Suprapubic skin (tissue), 4 donors: Measurements from ENCODE around the gene DUSP1. TPM values are rescaled to one million over a fixed set of nuclear protein-coding genes. Genes with fewer than 3 reads are reported as not detected.

Source experiments
- DNase-seq, 2 donors: peaks; one replicate each; pipeline ENCODE4 v3.0.0-alpha.2; 2019; ENCODE audit warnings: low spot score in 2 of 2
- H3K27ac ChIP-seq: fragments of 200-600 bp; sonication (generic); one replicate; pipeline ENCODE4 v1.5.1; 2019
- H3K27me3 ChIP-seq: fragments of 200-600 bp; sonication (generic); one replicate; pipeline ENCODE4 v1.5.1; 2019
- H3K36me3 ChIP-seq: fragments of 200-600 bp; sonication (generic); one replicate; pipeline ENCODE4 v1.5.1; 2019
- H3K4me1 ChIP-seq: fragments of 200-600 bp; sonication (generic); one replicate; pipeline ENCODE4 v1.5.1; 2019
- H3K4me3 ChIP-seq: fragments of 200-600 bp; sonication (generic); one replicate; pipeline ENCODE4 v1.5.1; 2019; ENCODE audit warnings: mild to moderate bottlenecking
- H3K9me3 ChIP-seq: fragments of 200-600 bp; sonication (generic); one replicate; pipeline ENCODE4 v1.5.1; 2019
- EP300 ChIP-seq: sonication (generic); formaldehyde crosslinking; IDR thresholded peaks from one replicate; pipeline ENCODE4 v1.6.1; 2017; ENCODE audit warnings: antibody characterized with exemption
- POLR2A ChIP-seq, 2 donors: fragments of 450-650 bp; IDR thresholded peaks; one replicate each; pipeline ENCODE4 v1.6.1; 2017; ENCODE audit warnings: antibody characterized with exemption in 2 of 2, mild to moderate bottlenecking in 2 of 2, moderate library complexity in 2 of 2
- POLR2AphosphoS5 ChIP-seq, 3 donors: sonication (generic); formaldehyde crosslinking; IDR thresholded peaks; one replicate each; pipeline ENCODE4 v1.6.1; 2017; ENCODE audit warnings: antibody characterized with exemption in 3 of 3
- WGBS: methylation state at CpG from one replicate; pipeline ENCODE4 v1.1.5; 2018; 5-methylcytosine and 5-hydroxymethylcytosine counted together
- total RNA-seq, 4 donors: library from RNA; depleted of rRNA; stranded (reverse); fragments of >200 nt; gene quantifications; one replicate each; pipeline ENCODE4 v1.1.0, GENCODE V29; 2016
- TF ChIP-seq, protein P1 (sequence below), 2 donors: fragments of 200-600 bp in 1 of 2; fragments of 450-650 bp in 1 of 2; sonication (generic) in 1 of 2; IDR thresholded peaks; one replicate each; pipeline ENCODE4 v1.5.1; 2016 to 2019; ENCODE audit warnings: antibody characterized with exemption in 2 of 2, mild to moderate bottlenecking in 1 of 2, moderate library complexity in 1 of 2

Gene DUSP1
- total RNA-seq, 4 donors from 2014 or later: 1,246 to 2,948 (median 1,762) TPM

DNA sequence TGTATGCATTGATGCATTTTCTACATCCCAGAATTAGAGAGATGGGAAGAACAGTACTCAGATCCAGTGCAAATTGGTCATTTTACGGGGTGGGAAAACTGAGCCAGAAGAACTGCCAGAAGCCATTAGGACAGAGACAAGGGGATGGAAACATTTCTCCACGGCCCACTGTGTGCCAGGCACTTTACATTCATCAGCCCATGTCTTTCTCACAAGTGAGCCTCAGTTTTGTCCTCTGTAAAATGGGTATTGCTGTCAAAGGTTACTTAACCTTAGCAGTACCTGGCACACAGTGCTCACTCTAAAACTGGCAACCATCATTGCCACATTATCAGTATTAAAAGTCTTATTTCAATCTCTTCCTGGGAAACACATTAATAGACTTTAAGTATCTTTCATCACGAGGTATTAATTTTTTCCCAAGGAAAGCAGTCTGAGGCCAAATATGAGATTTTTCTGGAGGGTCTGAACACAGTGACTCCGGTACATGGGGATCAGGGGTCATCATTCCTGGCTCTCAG, 5.2 kb downstream of the DUSP1 start:
- WGBS: 17% methylated on average over 4 of the region's 4 CpGs
- peaks cover 36% of the 10 kb centered on the region for H3K36me3 ChIP-seq
- TF ChIP-seq POLR2AphosphoS5 (IDR thresholded peaks at IDR 0.05): peak; percentile 2 to 93 (median 62)
- TF ChIP-seq, protein P1, sequence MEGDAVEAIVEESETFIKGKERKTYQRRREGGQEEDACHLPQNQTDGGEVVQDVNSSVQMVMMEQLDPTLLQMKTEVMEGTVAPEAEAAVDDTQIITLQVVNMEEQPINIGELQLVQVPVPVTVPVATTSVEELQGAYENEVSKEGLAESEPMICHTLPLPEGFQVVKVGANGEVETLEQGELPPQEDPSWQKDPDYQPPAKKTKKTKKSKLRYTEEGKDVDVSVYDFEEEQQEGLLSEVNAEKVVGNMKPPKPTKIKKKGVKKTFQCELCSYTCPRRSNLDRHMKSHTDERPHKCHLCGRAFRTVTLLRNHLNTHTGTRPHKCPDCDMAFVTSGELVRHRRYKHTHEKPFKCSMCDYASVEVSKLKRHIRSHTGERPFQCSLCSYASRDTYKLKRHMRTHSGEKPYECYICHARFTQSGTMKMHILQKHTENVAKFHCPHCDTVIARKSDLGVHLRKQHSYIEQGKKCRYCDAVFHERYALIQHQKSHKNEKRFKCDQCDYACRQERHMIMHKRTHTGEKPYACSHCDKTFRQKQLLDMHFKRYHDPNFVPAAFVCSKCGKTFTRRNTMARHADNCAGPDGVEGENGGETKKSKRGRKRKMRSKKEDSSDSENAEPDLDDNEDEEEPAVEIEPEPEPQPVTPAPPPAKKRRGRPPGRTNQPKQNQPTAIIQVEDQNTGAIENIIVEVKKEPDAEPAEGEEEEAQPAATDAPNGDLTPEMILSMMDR (IDR thresholded peaks at IDR 0.05): no peak
- H3K27me3 ChIP-seq: no peaks in the 10 kb centered on the region
- no peak for DNase-seq
- H3K27ac ChIP-seq: peak overlapping the region; percentile 100
- no peaks in the 10 kb centered on the region for H3K9me3 ChIP-seq
- peaks cover 39% of the 10 kb centered on the region for H3K4me1 ChIP-seq
- peak overlapping the region; percentile 97 for H3K4me3 ChIP-seq

DNA sequence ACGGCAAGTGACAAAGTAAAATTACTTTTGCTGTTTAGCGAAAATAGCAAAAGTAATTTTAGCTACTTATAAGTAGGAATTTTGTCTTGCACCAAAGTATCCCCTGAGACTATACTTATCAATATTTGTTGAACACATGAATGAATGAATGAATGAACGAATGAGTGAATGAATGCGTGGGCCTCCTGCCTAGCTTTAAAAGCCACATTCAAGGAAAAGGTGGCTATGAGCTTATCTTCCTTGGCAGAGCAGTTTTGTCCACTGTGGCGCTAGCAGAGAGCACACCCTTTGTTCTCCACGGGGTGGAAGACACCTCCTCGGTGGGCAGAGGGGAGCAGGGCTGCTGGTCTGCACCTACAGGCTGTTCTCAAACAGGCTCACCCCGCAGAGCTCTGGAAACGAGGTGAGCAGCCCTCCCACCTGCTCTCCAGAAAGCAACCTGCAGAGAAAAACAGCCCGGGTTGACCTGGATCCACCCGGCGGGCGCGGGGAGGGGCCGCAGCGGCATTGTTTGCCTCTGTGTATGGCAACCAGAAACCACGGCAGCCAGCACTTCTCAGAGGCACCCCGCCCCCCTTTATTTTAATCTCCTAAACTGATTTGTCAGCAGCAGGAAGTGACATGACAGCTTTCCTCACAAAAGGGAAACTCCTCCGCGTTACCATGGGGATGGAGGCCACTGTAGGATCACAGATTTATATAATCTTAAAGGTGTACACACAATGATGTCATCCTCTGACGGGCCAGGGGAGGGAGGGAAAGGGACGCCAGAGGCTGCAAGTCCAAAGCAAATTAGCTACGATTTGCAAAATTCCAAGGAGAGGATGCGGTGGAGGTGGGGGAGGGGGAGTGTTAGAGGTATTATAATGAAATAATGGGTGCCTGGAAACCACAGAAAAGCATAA, 5.9 kb downstream of the DUSP1 start:
- peaks cover 29% of the 10 kb centered on the region for H3K36me3 ChIP-seq
- H3K9me3 ChIP-seq: no peaks in the 10 kb centered on the region
- peaks cover 39% of the 10 kb centered on the region for H3K4me1 ChIP-seq
- 11% methylated on average over 22 of the region's 24 CpGs for WGBS
- H3K4me3 ChIP-seq: peak overlapping the region; percentile 97
- DNase-seq: peak; percentile 99
- TF ChIP-seq, protein P1 (IDR thresholded peaks at IDR 0.05): peak in 1 of 2 donors; percentile 12
- peak; percentile 51 for TF ChIP-seq POLR2A (IDR thresholded peaks at IDR 0.05)
- TF ChIP-seq POLR2AphosphoS5 (IDR thresholded peaks at IDR 0.05): peak; percentile 49 to 79 (median 62)
- no peak for TF ChIP-seq EP300
- peak overlapping the region; percentile 100 for H3K27ac ChIP-seq
- H3K27me3 ChIP-seq: no peaks in the 10 kb centered on the region

DNA sequence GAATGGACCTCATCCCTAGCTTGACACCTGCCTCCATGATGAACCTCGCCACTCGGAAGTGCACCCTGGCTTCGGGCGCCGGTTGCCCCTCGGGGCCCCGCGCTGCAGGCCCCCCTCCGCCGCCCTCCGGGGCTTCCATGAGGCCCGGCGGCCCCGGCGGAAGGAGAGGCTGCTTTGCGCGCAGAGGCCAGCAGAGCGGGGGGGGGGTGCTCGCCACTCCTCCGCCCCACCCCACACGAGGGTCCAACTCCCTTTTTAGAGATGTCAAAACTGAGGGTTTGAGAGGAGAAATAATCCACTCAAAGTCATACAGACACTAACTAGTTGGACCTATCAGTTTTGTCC, 7.9 kb downstream of the DUSP1 start:
- H3K27ac ChIP-seq: no peak overlapping the region
- H3K4me3 ChIP-seq: no peak overlapping the region
- no peaks in the 10 kb centered on the region for H3K27me3 ChIP-seq
- 93% methylated on average over 10 of the region's 21 CpGs for WGBS
- DNase-seq: no peak
- TF ChIP-seq POLR2AphosphoS5 (IDR thresholded peaks at IDR 0.05) (no peak), POLR2A (IDR thresholded peaks at IDR 0.05) (no peak), EP300 (no peak)
- TF ChIP-seq, protein P1 (IDR thresholded peaks at IDR 0.05): no peak
- peaks cover 9% of the 10 kb centered on the region for H3K36me3 ChIP-seq
- H3K9me3 ChIP-seq: no peaks in the 10 kb centered on the region
- peaks cover 39% of the 10 kb centered on the region for H3K4me1 ChIP-seq

DNA sequence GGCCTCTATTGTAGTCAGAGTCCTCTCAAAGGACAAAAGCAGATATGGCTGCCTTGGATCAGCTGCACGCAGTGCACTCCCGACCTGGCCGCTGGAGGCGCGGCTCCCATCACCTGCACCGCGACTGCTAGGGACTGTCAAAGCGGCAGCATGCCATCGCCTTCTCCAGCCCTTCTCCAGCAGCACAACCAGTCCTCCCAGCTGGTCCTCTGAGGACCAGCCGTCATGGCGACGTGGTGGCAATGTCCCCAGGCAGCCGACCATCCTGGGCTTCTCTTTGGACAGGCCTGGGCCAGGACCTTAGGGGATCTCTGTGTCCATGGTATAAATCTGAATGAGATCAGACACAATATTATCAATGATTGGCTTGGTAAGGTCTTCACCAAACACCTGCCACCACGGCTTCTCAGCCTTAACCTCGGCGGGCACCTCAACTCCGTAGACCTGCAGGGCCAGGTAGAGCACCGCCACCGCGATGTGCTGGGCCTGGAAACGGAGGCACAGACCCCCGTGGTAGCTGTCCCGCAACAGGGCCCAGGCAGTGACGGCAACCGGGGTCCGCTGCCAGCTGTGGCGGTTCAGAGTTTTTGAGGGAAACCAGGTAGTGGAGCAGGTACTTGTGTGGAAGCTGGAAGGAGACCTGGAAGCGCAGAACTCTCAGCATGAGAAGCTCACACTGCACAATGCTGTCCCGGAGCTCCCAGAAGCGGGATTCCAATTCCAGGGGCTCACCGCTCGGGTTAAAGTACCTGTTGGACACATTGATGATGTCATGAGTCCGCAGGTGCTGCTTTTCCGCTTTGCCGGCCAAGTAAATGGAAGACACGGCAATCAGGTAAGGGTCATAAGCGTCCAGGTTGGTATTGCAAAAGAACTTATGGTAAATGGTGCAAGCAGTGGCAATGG, 8.5 kb downstream of the DUSP1 start:
- H3K27me3 ChIP-seq: no peaks in the 10 kb centered on the region
- TF ChIP-seq, protein P1 (IDR thresholded peaks at IDR 0.05): no peak
- TF ChIP-seq POLR2A (IDR thresholded peaks at IDR 0.05): no peak
- TF ChIP-seq EP300: no peak
- no peak for TF ChIP-seq POLR2AphosphoS5 (IDR thresholded peaks at IDR 0.05)
- peaks cover 3% of the 10 kb centered on the region for H3K36me3 ChIP-seq
- WGBS: 93% methylated on average over 17 of the region's 37 CpGs
- no peak overlapping the region for H3K4me3 ChIP-seq
- DNase-seq: peak in 1 of 2 donors; percentile 67
- no peak overlapping the region for H3K27ac ChIP-seq
- no peaks in the 10 kb centered on the region for H3K9me3 ChIP-seq
- H3K4me1 ChIP-seq: peaks cover 33% of the 10 kb centered on the region
